Omental fat pad (tissue), 4 donors: ENCODE results near the gene PTGES3L. TPM values are rescaled to one million over a fixed set of nuclear protein-coding genes. Genes with fewer than 3 reads are reported as not detected.

ENCODE experiments used
- ATAC-seq: fragments of 150-250 bp; one replicate; pipeline ENCODE4 v1.9.1; 2016; ENCODE audit warnings: mild to moderate bottlenecking, moderate library complexity; ENCODE audit not compliant: low FRiP score
- DNase-seq: peaks from one replicate; pipeline ENCODE4 v3.0.0-alpha.2; 2019; ENCODE audit warnings: low spot score
- CTCF ChIP-seq, 3 donors: fragments of 450-650 bp; IDR thresholded peaks; one replicate each; pipeline ENCODE4 v1.5.1; 2016 to 2017; ENCODE audit warnings: antibody characterized with exemption in 3 of 3, mild to moderate bottlenecking in 3 of 3, moderate library complexity in 2 of 3
- total RNA-seq, 4 donors: library from RNA; depleted of rRNA; stranded (reverse); fragments of >200 nt; gene quantifications; one replicate each; pipeline ENCODE4 v1.1.0, GENCODE V29; 2016

The PTGES3L gene
- 1 to 10 TPM in 1 of 4 donors, not detected in 3; 1.2 TPM for total RNA-seq

DNA sequence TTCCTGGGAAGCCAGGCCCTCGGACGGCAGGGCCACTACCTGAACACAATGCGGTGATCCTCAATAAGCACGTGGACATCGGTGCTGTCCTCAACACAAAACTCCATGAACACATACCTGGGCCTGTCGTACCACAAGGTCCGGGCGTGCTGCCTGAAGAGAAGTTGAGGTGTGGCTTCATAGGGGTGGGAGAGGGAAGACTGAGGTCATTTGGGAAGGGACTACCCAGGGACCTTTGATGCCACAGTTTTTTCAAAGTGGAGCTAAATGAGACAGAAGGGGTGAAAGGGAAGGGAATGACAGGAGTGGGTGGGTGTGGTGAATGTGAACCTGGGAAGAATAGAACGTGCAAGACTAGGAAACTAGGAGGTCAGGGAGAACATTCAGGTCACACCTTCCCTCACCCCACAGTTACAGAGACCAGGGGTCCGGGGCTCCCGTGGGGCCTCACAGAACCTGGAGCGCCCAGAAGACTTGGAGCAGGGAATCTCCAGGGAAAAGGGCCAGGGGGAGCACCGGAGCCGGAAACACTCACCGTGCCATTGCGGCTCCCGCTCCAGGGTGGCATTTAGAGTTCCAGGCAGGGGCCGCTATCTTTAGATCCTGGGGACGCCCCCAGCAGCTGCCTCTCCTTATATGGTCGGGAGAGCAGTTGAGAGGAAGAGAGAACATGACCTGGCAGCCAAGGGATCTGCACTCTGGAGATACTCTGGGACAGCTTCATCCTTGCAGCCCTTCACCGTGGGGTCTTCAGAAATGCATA, at the start of gene PTGES3L:
Gene PTGES3L, minus strand, starts transcription at position 570 of the 763 bp plus-strand sequence. Its CDS starts 27 bp downstream, at position 543.
- ATAC-seq (peak; percentile 15), DNase-seq (no peak)
- no peak for TF ChIP-seq CTCF (IDR thresholded peaks at IDR 0.05)

GRCh38 chr17:43028221-43028861, 48.5 kb upstream of the PTGES3L start:
- DNase-seq (no peak), ATAC-seq (no peak)
- TF ChIP-seq CTCF (IDR thresholded peaks at IDR 0.05) = no peak

DNA sequence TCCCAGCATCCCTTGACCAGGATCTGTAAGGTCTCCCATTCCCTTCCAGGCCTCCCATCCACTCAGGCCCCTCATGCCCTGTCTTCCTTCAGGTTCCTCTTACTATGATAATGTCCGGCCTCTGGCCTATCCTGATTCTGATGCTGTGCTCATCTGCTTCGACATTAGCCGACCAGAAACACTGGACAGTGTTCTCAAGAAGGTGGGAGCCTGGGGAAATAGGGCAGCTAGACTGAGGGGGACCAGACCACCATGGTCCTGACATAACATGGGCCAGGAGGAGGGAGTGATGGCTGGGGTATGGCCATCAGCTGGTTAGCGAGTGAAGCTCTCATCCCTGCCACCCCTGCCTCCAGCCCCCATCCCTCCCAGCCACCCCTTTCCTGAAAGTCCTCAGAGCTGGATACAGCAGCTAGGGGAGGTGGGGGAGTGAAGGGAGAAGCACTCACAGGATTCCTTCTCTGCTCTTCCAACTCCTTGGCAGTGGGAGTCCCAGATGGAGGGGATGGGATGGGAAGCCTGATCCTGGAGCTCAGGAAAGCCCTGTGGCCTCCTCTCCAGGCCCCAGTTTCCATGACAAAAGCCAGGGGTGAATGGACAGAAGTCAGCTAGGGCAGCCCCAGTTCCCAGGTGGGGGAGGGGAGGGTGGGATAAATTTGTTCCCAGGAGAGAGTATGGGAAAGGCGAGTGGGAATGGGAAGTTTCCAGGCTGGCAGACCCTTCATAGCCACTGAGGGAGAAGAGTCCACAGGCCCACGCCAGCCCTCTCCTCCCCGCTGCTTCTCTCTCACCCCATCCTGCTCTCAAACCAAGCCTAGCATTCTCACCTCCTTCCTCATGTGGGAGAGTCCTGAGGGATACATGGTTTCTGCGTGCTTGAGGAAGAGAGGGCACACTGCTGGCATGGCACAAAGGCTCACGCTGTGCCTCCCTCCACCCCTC, 47.5 kb upstream of the PTGES3L start:
- DNase-seq (no peak), ATAC-seq (no peak)
- TF ChIP-seq CTCF (IDR thresholded peaks at IDR 0.05) = no peak

DNA sequence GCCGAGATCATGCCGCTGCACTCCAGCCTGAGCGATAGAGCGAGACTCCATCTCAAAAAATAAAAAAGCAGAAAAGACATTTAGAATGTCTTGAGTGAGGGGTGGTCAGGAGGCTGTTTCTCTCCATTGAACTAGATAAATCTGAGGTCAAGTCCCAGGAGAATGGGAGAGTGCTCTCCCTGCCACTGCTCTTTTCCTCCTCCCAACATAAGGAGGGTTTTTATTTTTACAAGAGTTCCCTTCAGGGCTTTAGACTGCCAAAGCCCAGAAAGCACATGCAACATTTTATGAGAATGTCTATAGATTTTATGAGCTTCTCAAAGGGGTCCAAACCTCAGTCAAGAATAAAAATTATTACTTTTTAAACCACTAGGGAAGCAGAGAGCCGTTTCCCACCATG, 46.7 kb upstream of the PTGES3L start:
- ATAC-seq (no peak), DNase-seq (no peak)
- no peak for TF ChIP-seq CTCF (IDR thresholded peaks at IDR 0.05)

GRCh38 chr17:43025766-43026537, 46.1 kb upstream of the PTGES3L start:
- ATAC-seq = no peak
- no peak for DNase-seq

More at GRCh38 chr17:43025766-43026537, 46.1 kb upstream of the PTGES3L start:
- TF ChIP-seq CTCF (IDR thresholded peaks at IDR 0.05) = no peak
